Prostate gland (tissue), 2 donors: ENCODE measurements around the gene TFE3.

Experiments used
- POLR2A ChIP-seq: fragments of 450-650 bp; IDR thresholded peaks from one replicate; pipeline ENCODE4 v1.6.1; 2016; ENCODE audit warnings: antibody characterized with exemption, mild to moderate bottlenecking
- TF ChIP-seq, protein P1 (sequence below), 4 experiments: fragments of 200-600 bp in 2 of 4; fragments of 450-650 bp in 2 of 4; sonication (generic) in 2 of 4; IDR thresholded peaks; 1 replicate in 3 of 4; 2 replicates in 1 of 4; pipeline ENCODE4 v1.5.1; 2016 to 2019; ENCODE audit warnings: antibody characterized with exemption in 4 of 4, mild to moderate bottlenecking in 2 of 4, moderate library complexity in 2 of 4

DNA sequence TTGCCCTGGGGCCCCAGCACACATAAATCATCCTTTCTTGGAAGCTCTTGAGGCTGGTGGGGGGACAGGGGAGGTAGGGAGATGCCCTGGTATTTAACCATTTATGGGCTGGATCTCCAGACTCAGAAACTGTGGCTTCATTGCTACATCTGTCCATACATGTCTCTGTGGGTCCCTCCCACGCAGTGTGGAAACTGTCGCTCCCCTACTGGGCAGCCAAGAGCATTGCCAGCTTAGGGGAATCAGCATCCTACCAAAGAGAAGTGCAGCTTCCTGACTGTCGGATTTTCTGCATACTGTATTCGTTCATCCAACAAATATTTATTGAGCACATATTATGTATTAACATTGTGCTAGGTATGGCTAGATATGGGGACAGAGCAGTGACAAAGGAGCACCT lies 44.8 kb downstream of the TFE3 start:
- TF ChIP-seq, protein P1, sequence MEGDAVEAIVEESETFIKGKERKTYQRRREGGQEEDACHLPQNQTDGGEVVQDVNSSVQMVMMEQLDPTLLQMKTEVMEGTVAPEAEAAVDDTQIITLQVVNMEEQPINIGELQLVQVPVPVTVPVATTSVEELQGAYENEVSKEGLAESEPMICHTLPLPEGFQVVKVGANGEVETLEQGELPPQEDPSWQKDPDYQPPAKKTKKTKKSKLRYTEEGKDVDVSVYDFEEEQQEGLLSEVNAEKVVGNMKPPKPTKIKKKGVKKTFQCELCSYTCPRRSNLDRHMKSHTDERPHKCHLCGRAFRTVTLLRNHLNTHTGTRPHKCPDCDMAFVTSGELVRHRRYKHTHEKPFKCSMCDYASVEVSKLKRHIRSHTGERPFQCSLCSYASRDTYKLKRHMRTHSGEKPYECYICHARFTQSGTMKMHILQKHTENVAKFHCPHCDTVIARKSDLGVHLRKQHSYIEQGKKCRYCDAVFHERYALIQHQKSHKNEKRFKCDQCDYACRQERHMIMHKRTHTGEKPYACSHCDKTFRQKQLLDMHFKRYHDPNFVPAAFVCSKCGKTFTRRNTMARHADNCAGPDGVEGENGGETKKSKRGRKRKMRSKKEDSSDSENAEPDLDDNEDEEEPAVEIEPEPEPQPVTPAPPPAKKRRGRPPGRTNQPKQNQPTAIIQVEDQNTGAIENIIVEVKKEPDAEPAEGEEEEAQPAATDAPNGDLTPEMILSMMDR (IDR thresholded peaks at IDR 0.05) = no peak
- TF ChIP-seq POLR2A = no peak
